ENCODE results near the gene FAM163A.
"Not testable (repeated sequence)": the region's sequence is repeated elsewhere in the genome, so short reads cannot be mapped to it uniquely, and the experiment has no call there.

FAM163A gene

GRCh38 chr1:179742717-179743678, at the start of gene FAM163A:
FAM163A (plus strand) TSS chr1:179743291; CDS start chr1:179813098, 69,807 bp downstream.
- DNase-seq: no peak

- DNase-seq: not testable (repeated sequence)
Measured at GRCh38 chr1:179694530-179694929, 48.6 kb upstream of the FAM163A start.

- DNase-seq: no peak
Measured at GRCh38 chr1:179702946-179703539, 40.0 kb upstream of the FAM163A start.

- peak; percentile 43 for DNase-seq
Measured at GRCh38 chr1:179706339-179706941, 36.7 kb upstream of the FAM163A start.

GRCh38 chr1:179707406-179707805, 35.7 kb upstream of the FAM163A start:
- DNase-seq: no peak

- no peak for DNase-seq
Measured at GRCh38 chr1:179708434-179709195, 34.5 kb upstream of the FAM163A start.

GRCh38 chr1:179709841-179710329, 33.2 kb upstream of the FAM163A start:
- no peak for DNase-seq

GRCh38 chr1:179714159-179714558, 28.9 kb upstream of the FAM163A start:
- DNase-seq: no peak

GRCh38 chr1:179714623-179715022, 28.5 kb upstream of the FAM163A start:
- DNase-seq: no peak

GRCh38 chr1:179719272-179719671, 23.8 kb upstream of the FAM163A start:
- DNase-seq: no peak

- DNase-seq: no peak
Measured at GRCh38 chr1:179728271-179728670, 14.8 kb upstream of the FAM163A start.

- no peak for DNase-seq
Measured at GRCh38 chr1:179729881-179730280, 13.2 kb upstream of the FAM163A start.

GRCh38 chr1:179731643-179732042, 11.4 kb upstream of the FAM163A start:
- DNase-seq: no peak

GRCh38 chr1:179742291-179742690, 800 bp upstream of the FAM163A start:
- no peak for DNase-seq

- no peak for DNase-seq
Measured at GRCh38 chr1:179743679-179744400, 749 bp downstream of the FAM163A start.

GRCh38 chr1:179744401-179745130, 1.5 kb downstream of the FAM163A start:
- DNase-seq: no peak

- no peak for DNase-seq
Measured at GRCh38 chr1:179745131-179745611, 2.1 kb downstream of the FAM163A start.

- DNase-seq: no peak
Measured at GRCh38 chr1:179745743-179746142, 2.7 kb downstream of the FAM163A start.

- DNase-seq: no peak
Measured at GRCh38 chr1:179747611-179748010, 4.5 kb downstream of the FAM163A start.

- no peak for DNase-seq
Measured at GRCh38 chr1:179748772-179749171, 5.7 kb downstream of the FAM163A start.

GRCh38 chr1:179750630-179751029, 7.5 kb downstream of the FAM163A start:
- no peak for DNase-seq
